ENCODE measurements around the gene C16orf46.

DNA sequence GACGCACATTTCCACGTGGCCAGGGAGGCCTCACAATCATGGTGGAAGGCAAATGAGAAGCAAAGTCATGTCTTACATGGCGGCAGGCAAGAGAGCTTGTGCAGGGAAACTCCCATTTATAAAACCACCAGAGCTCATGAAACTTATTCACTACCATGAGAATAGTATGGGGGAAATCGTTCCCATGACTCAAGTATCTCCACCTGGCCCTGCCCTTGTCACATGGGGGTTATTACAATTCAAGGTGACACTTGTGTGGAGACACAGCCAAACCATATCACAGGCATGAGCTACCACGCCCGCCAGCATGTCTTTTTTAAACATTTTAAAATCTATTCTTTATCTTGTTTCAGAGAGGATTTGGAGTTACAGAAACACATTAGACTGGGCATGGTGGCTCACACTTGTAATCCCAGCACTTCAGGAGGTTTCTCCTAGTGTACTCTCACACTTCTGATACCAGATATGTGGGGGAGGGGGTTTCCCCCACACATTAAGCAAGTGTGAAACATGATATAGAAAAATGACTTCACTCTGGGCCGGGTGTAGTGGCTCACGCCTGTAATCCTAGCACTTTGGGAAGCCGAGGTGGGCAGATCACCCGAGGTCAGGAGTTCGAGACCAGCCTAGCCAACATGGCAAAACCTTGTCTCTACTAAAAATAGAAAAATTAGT lies 47.0 kb downstream of the C16orf46 start:
- TF ChIP-seq, protein P1, sequence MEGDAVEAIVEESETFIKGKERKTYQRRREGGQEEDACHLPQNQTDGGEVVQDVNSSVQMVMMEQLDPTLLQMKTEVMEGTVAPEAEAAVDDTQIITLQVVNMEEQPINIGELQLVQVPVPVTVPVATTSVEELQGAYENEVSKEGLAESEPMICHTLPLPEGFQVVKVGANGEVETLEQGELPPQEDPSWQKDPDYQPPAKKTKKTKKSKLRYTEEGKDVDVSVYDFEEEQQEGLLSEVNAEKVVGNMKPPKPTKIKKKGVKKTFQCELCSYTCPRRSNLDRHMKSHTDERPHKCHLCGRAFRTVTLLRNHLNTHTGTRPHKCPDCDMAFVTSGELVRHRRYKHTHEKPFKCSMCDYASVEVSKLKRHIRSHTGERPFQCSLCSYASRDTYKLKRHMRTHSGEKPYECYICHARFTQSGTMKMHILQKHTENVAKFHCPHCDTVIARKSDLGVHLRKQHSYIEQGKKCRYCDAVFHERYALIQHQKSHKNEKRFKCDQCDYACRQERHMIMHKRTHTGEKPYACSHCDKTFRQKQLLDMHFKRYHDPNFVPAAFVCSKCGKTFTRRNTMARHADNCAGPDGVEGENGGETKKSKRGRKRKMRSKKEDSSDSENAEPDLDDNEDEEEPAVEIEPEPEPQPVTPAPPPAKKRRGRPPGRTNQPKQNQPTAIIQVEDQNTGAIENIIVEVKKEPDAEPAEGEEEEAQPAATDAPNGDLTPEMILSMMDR (IDR thresholded peaks at IDR 0.05): no peak
- TF ChIP-seq POLR2A (IDR thresholded peaks at IDR 0.05): no peak
- no peak for TF ChIP-seq POLR2AphosphoS5 (IDR thresholded peaks at IDR 0.05)

All from breast epithelium (tissue), 3 donors.